Stimulated activated CD8-positive, alpha-beta memory T cell treated with anti-CD3 and anti-CD28 coated beads, Interleukin-4, amount 100 ng/mL, for 48 hours (primary cell): ENCODE data around the gene TAF8.

Experiments used
- DNase-seq: peaks from one replicate; pipeline ENCODE4 v3.0.0-alpha.2; 2020

Gene TAF8

GRCh38 chr6:42066156-42066675 lies 15.9 kb downstream of the TAF8 start:
- DNase-seq, result no peak

- no peak for DNase-seq
These were observed 17.8 kb downstream of the TAF8 start for GRCh38 chr6:42068173-42068572.

GRCh38 chr6:42068872-42069522 lies 18.7 kb downstream of the TAF8 start:
- DNase-seq, result no peak

GRCh38 chr6:42071881-42072583 lies 21.7 kb downstream of the TAF8 start:
- no peak for DNase-seq

DNA sequence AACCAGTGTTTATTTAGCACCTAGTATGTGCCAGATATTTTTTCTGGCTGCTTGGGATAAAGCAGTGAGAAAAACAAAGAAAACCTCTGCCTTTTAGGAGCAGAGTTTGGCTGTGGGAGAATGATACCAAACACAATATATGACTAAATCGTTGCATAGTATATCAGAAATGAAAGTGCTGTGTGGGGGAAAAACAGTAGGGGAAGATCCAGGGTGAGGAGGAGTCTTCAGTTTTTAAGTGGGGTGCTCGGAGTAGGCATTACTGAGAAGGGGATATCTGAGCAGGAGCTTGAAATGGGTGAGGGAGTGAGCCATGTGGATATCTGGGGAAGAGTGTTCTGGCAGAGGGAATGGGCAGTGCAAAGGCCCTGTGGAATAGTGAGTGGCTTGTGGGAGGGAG lies 23.0 kb downstream of the TAF8 start:
- no peak for DNase-seq

GRCh38 chr6:42075159-42075838 lies 25.0 kb downstream of the TAF8 start:
- peak; percentile 85 for DNase-seq

GRCh38 chr6:42078386-42078785 lies 28.1 kb downstream of the TAF8 start:
- DNase-seq, result no peak

- no peak for DNase-seq
These were observed 29.7 kb downstream of the TAF8 start for GRCh38 chr6:42079941-42080464.

DNA sequence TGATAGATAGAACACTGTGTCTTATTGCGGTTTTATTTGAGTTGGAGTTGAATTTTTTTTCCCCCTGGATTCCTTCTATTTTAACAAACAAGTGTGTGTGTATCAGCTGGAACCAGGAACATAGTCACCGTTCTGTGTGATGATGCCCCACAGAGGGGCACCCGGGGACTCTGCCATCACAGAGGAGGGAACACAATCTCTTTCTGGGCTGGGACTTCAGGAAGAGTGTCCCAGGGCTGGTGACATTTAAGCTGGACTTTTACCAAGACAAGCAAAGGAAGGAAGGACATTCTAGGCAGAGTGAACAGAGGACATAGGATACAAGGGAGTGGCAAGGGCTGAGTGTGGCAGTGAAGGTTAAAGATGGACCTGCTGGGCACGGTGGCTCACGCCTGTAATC lies 33.2 kb downstream of the TAF8 start:
- no peak for DNase-seq

DNA sequence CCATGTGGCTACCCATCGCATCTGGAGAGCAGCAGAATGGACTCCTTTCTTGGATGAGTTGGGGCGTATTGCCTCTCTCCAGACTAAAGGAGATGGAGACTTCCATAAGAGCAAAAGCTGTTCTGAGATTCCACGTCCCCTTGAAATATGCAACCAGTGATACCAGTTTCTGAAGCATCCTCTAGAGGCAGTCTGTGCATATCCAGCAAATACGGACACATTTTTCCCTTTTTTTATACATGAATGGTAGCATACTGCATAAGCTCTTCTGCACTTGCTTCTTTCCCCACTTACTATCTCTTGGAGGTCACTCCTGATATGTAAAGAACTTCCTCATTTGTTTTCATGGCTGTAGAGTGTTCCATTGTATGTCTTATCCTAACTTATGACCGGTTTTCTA lies 34.6 kb downstream of the TAF8 start:
- no peak for DNase-seq

- DNase-seq, result no peak
These were observed 36.0 kb downstream of the TAF8 start for GRCh38 chr6:42086046-42087035.

DNA sequence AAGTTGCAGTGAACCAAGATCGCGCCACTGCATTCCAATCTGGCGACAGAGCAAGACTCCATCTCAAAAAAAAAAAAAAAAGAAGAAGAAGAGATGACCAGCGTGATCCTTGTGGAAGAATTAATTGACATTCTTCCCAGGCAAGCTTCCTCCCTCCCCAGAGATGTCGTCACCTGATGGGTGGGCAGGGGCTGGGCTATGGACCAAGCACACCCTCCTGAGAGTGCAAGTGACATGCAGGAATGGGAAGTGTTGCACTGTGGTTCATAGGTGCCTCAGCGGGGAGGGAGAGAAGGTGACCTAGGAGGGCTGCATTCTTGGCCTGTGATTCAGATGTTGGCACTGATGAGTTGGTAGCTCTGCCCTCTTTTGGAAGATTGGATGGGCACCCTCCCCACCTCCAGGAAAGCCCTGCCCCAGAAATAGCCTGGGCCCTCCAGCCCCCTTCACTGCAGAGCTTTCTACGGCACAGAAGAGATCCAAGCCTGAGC lies 37.8 kb downstream of the TAF8 start:
- DNase-seq, result no peak

DNA sequence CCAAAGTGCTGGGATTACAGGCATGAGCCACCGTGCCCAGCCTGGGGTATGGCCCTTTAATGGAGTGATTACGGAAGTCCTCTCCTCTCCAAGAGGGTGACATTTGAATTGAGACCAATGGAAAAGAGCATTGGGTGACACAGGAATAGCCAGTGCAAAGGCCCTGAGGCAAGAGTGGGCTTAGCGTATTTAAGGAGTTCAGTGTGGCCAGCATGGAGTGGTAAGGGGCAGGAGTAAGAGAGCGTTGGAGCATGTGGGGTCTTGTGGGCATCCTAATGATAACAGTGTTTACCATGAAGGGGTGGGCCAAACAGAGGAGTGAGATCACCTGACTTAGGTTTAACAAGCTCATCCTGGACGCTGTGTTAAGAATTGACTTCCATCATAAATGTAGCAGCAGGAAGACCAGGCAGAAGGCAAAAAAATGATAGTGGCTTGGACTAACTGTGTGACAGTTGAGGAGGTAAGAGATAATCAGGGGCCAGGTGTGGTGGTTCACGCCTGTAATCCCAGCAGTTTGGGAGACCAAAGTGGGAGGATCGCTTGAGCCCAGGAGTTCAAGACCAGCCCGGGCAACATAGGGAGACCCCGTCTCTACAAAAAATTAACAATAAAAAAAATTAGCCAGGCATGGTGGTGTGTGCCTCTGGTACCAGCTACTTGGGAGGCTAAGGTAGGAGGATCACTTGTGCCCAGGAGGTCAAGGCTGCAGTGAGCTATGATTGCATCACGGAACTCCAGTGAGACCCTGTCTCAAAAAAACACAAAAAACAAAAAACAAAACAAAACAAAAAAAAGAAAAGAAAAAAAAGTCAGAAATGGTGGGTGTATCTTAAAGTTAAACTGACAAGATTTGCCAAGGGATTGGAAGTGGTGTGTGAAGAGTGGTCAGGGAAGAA lies 40.7 kb downstream of the TAF8 start:
- DNase-seq, result no peak

DNA sequence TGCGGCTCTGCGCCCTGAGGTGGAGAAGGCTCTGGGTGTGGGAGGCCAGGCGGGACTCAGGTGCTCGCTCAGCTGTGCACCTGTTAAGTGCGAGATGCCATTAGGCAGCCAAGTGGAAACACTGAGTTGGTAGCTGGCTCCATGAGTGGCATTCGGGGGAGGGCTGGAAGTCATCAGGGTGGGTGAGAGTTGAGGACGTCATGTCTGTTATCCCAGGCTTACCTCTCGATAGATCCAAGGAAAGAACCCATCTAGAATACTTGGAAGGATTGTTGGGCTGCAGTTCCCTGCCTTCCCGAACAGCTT lies 41.3 kb downstream of the TAF8 start:
- DNase-seq, result no peak

DNA sequence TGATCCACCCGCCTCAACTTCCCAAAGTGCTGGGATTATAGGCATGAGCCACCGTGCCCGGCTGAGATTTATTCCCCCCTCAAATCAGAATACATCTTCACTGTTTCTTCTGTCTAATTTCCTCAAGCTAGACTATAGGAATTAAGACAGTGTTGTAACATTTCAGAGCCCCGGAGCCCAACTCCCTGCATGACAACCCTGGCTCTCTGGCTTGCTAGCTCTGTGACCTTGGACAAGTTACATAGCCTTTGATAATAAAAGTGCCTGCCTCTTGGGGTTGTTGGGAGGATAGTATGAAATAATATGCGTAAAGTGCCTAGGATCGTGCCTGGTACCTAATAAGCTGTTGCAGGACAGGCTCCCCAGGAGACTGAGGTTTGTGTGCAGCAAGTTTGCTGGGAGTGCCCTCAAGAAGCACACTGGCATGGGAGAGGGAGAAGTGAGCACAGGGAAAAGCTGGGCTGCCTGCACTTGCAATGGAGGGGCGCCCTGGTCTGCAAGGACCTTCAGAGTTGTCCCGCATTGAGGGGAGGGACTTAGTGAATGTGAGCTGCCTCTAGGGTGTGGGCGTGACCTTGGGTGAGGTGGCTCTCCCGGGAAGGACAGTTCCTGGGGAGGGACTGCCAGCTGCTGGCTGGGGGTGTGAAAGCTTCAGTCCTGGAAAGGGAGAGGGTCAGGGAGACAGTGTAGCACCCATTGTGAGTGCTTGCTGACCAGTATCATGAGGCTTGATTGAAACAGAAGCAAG lies 43.4 kb downstream of the TAF8 start:
- DNase-seq, result no peak

DNA sequence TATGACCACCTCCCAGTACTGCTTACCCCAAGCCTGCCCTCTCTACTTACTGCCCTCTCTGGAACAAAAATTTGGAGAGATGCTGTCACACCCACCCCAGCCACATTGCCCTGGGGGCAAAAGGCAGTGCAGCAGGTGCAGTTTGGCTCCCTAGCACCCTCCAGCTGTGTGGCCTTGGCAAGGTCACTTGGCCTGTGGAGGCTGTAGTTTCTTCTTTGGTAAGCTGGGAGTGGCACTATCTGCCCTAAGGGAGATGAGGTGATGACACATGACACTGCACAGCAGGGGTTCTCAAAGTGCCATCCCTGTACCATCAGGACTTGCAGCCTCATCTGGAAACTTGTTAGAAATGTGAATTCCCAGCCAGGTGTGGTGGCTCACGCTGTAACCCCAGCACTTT lies 44.8 kb downstream of the TAF8 start:
- DNase-seq, result no peak

DNA sequence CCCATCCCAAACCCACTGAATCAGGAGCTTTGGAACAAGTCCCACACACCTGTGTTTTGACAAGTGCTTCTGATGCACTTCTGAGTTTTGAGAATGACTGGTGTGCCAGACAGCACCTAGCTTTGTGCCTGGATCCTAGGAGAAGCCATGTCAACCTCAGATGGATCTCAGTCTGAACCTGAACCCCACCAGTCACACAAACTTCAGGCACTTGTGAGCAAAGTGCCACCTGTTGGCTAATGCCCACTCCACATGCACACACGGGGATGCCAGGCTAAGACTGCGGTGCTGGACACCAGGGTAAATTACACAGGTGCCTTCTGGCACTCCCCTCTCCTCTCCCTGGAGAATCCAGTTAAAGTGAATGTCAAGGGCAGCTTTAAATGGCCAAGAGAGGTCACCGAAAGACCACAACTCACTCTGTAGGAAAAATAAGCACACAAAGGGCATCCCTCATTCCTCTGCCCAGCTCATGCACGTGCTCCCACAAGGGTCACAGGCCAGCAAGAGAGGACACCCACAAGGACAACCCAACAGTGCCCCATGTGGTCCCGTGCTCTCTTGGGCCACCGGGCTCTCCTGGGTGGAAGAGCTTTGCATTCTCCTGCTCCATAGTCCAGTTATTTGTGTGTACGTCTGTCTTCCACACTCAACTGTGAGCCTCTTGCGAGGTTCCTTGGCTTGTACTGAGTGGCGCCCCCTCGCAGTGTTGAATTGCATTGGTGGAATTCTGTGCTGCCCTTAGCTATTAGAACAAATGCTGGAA lies 45.6 kb downstream of the TAF8 start:
- no peak for DNase-seq

GRCh38 chr6:42099340-42100028 lies 49.2 kb downstream of the TAF8 start:
- peak; percentile 75 for DNase-seq
